HG03565 (cell line): ENCODE results near the gene ROGDI.

Source experiments
- ATAC-seq: cut with Tn5 transposase; IDR thresholded peaks from one replicate; pipeline ENCODE4 v1.9.1; 2021; ENCODE audit warnings: mild to moderate bottlenecking, moderate library complexity; ENCODE audit not compliant: unreplicated experiment

The ROGDI gene

DNA sequence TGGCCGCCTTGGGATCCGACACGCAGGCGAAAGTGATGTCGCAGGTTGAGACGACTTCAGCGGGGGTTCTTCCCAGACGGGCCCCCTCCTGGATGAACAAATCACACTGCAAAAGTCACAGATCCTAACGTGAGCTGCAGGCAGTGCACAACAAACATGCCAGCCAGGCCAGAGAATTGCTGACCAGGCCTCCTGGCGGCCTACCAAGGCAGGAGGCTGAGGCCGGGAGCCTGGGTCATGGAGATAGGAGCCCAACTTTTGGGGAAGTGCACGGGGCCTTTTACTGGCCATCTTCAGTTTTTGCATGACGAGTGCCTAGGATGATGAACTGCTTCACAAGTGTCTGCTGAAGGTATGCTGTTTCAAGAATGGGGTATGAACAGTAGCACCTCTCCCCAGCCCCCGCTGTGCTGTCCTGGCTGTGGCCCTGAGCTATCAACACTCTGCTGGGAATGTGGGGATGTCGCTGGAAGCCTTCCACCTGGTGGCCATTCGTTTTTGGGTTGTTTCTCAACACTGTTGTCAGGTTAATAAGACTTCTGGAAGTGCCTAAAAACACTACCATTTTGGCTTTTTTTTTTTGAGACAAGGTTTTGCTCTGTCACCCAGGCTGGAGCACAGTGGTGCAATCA is 12.2 kb upstream of the ROGDI start:
- no peak for ATAC-seq

DNA sequence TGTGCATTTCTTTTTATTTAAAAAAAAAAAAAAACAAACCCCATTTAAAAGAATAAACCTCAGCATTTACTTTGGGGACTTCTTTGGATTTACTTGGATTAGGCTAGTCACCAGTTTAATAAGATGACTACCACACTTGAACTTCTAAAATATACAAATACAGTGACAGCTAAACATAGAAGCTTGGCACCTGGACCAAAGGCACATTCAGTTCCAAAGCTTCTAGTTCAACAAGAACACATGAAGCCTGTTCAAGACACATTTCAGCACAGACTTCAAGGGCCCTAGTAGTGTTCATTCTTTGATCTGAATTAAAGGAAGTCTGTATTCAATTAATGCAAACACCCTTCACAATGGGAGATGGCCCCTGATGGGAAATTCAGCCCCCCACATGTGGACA is 11.6 kb upstream of the ROGDI start:
- ATAC-seq, result no peak

DNA sequence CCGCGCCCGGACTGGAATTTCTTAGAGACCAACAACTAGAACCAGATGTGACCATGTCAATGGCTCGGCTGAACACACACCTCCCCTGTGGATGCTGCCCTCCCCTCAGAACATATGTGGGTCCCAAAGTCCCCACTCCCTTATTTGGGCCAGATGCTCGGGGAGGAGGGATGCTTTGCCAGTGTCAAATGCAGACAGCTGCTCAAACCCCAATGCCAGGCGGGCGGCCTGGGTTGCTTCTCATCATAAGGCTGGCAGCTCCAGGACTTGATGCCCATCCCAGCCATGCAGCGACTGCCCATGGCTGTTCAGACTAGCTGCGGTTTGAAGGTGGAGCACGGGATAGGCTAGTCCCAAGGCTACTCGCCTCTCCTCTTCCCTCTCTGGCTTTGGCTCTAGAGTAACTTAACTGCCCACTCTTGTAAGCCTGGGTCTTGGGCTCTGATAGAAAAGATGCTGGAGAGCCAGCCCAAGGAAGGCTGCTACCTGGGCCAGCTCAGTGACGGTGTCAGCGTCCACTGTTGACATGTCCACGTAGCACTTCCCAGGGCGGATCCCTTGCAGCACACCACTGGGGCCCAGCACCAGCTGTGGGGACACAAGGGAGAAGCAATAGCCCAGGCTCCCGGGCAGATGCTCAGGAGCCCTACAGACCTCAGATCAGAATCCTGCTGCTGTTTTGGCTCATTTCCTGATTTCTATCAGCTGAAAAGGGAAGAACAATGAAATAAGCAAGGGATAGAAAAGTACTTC is 11.0 kb upstream of the ROGDI start:
- ATAC-seq, result no peak

DNA sequence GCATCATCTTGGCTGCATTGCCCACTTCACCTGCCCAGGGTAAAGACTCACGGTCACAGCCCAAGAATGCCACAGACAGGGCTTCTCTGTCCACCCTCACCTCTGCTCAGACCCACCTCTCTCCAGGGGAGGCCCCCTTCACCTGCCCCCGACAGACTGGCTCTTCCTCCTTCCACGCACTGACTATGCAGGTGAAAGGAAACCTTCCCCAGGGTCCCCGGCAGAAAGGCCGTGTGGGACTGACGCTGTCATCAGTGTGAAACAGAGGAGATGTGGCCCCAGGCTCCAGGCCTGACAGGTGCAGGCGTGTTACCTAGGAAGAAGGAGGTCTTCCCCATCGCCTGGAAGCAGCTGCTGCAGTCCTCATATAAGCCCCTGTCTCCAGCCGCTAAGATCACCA is 9.3 kb upstream of the ROGDI start:
- ATAC-seq, result no peak

- ATAC-seq, result no peak
Observed at GRCh38 chr16:4811242-4811641, 8.8 kb upstream of the ROGDI start.

- ATAC-seq, result no peak
Observed at GRCh38 chr16:4806280-4806679, 3.8 kb upstream of the ROGDI start.

DNA sequence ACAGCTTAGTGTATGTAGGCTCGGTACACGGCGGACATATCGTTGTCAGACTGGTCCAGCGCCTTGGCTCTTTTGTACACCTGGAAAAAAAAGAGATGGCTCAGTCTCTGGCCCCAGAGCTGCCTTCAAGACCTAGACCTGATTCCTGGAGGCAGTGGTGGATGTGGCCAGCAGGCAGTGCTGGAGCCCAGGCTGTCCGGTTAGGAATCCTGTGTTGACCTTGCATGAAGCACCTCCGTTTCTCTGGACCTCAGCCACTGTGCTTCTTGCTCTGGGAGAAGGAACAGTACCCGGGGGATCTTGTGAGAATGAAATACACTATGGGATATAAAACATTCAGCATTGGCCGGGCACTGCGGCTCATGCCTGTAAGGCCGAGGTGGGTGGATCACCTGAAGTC is 2.8 kb upstream of the ROGDI start:
- no peak for ATAC-seq

DNA sequence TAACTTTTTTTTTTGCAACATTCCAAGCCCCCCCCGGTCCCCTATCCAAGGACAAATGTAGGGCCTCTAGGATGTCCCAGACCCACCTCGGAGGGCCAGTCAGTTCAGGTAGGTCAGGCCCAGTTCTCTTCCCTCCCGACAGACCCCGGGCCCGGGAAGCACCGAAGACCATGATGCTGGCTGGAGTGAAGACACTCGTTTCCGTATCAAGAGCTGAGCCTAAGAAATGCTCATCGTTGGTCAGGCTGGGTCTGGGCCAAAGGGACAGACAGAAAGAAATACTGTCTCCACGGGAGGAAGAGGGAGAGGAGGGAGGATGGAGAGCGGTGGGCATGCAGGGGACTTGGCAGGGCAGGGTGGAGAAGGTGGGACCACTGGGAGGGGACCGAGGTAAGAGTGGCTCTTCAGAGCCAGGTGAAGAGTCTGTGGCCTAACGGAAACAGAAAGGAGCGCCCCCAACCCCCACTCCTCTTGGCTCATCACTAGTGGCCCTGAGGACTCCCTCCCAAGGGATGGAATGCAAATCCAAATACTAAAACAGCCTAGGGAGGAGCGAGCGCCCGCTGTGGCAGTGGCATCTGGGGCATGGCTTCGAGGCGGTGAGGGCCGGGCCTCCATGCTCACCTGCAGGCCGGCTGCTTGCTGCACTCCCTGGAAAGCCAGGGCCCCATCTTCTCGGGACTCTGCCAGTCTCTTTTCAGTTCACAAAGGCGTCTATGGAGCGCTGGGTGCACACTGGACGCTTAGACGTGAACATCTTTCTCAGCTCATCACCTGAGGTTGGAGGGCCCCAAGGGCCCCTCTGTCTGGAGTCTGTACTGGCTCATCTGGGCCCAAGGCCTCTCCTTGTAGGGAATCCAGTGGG is 1.7 kb upstream of the ROGDI start:
- no peak for ATAC-seq

DNA sequence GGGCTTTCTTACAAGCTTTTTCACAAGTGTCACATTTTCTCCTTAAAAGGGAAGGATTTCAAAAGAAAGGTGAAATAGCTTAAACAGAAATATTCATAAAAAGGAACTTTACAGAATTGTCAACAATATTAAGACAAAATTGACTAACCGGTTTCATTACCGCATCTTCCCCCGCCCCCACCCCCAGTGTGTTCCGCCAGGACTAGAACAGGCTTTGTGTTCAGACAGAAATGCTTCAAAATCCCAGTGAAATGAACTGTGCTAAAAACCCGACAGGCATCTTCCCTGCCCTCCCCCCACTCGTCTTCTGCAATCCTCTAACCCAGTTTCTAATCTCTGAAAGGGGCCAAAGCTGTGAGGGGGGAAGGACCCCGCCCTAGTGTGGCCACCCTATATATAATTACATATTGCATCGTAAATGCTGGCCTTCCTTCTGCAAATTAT is 990 bp upstream of the ROGDI start:
- ATAC-seq, result no peak

DNA sequence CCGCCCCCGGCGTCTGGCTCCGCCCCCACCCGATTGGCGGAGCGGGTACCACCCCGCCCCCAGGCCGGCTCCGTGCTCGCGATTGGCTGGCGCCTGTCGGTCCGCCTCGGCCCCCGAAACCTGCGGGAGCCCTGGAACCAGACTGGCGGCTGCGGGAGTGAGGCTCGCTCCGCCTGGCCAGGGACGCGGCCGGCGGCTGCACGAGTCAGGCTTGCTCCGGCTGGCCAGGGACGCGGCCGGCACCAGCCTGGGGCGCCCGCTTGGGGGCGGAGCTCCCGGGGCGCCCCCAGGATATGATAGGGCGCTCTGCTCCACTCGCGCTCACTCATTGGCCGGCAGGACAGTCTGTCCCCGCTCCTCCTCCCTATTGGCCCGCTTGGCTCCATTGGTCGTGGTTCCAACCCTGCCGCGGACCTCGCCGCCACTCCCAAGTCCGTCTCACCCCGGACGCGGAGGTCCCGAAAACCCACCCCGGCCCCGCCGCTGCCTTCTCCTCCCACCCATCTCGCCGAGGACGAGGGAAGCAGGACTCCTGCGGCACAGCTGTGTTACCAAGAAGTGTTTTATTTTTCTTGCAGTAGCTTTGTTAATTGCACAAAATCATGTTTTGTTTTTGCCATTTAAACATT is 340 bp upstream of the ROGDI start:
- peak; percentile 82 for ATAC-seq

GRCh38 chr16:4801051-4801961 is 1.1 kb downstream of the ROGDI start:
- ATAC-seq, result no peak

- no peak for ATAC-seq
Observed at GRCh38 chr16:4800290-4801041, 2.0 kb downstream of the ROGDI start.

GRCh38 chr16:4799171-4799855 is 3.1 kb downstream of the ROGDI start:
- ATAC-seq, result no peak

- ATAC-seq, result no peak
Observed at GRCh38 chr16:4798456-4798855, 4.0 kb downstream of the ROGDI start.

- no peak for ATAC-seq
Observed at GRCh38 chr16:4797805-4798252, 4.6 kb downstream of the ROGDI start.

DNA sequence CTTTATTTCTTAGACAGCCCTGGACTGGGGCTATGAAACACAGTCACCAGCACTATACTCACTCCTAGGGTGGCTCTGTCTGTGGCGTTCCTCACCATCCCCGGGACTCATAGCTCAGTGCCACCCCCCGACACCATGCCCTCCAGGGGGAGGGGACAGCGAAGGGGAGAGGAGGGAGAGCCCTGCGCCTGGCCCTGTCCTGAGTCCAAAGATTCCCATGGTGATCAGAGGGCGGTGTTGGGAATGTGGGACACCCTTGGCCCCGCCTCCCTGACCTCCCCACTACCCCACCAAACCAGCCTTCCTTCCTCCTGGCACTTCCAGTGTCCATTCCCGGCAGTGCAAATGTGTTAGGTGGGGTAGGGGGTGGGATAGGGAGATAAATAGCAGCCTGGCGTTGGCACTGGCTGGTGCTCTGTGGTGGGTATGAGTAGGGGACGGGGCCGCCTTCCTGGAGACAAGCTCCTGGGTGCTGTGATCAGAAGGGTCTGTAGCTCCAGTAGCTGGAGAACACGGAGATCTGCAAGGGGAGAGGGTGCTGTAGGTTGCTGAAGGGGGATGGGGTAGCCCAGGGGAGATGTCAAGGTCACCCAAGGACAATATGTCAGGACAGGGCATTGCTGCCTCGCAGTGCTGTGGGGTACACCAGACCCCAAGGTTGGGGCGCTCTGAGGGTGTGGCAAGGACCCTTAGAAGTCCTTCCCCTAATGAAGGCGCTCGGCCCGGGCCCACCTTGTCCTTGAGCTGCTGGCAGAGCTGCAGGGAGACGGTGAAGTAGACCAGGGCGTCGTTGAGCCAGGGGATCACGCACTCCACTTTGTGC is 5.2 kb downstream of the ROGDI start:
- ATAC-seq, result no peak

DNA sequence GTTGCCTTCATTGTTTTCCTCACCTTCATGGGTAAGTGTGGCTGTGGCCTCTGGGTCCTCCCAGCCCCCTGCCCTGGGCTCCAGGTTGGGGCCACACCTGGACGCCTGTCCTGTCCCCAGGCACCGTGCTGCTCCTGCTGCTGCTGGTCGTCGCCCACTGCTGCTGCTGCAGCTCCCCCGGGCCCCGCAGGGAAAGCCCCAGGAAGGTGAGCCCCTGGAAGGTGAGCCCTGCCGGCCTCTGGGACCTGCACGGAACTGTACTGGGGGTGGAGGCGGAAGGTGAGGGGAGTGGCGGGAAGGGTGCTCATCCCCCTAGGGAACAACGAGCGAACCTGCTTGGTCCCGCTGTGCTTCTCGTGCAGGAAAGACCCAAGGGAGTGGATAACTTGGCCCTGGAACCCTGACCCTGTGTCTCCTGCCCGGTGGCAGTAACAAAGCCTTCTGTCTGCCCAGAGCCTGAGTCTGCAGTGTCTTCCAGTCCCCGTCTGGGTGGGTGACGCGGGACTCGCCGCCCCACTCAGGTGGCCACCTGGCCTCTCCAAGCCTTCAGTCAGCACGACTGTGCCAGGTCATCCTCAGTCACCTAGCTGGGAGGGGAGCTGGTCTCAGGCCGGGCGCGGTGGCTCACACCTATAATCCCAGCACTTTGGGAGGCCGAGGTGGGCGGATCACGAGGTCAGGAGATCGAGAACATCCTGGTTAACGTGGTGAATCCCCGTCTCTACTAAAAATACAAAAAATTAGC is 6.4 kb downstream of the ROGDI start:
- no peak for ATAC-seq
